Thymus (tissue), 11 donors: Measurements from ENCODE around the gene PDGFC. TPM values are rescaled to one million over a fixed set of nuclear protein-coding genes. Genes with fewer than 3 reads are reported as not detected.

Source experiments
- DNase-seq, 9 donors: peaks; one replicate each; pipeline ENCODE4 v3.0.0-alpha.2; 2013; ENCODE audit warnings: low spot score in 9 of 9, low read depth in 6 of 9, missing footprints in 1 of 9
- H3K27ac ChIP-seq, 2 donors: one replicate each; pipeline ENCODE4 v1.5.1; 2013; ENCODE audit warnings: control low read depth in 1 of 2, low read depth in 1 of 2, low read length in 1 of 2, mild to moderate bottlenecking in 1 of 2, moderate library complexity in 1 of 2
- H3K27me3 ChIP-seq, 2 donors: one replicate each; pipeline ENCODE4 v1.5.1; 2013; ENCODE audit warnings: low read length in 1 of 2; ENCODE audit not compliant: control insufficient read depth in 2 of 2, insufficient read depth in 1 of 2
- H3K36me3 ChIP-seq, 2 donors: one replicate each; pipeline ENCODE4 v1.5.1; 2013; ENCODE audit warnings: low read length in 1 of 2, mild to moderate bottlenecking in 1 of 2, moderate library complexity in 1 of 2; ENCODE audit not compliant: control insufficient read depth in 2 of 2, insufficient read depth in 2 of 2
- H3K4me1 ChIP-seq, 2 donors: one replicate each; pipeline ENCODE4 v1.5.1; 2013; ENCODE audit warnings: low read length in 2 of 2; ENCODE audit not compliant: control insufficient read depth in 2 of 2, insufficient read depth in 2 of 2
- H3K4me3 ChIP-seq, 2 donors: one replicate each; pipeline ENCODE4 v1.5.1; 2013; ENCODE audit warnings: low read length in 2 of 2, control low read depth in 1 of 2, mild to moderate bottlenecking in 1 of 2
- H3K9me3 ChIP-seq, 2 donors: one replicate each; pipeline ENCODE4 v1.5.1; 2013; ENCODE audit warnings: low read length in 1 of 2, mild to moderate bottlenecking in 1 of 2; ENCODE audit not compliant: control insufficient read depth in 2 of 2, insufficient read depth in 1 of 2
- WGBS: extraction: QIAGEN DNeasy Blood & Tissue Kit; methylation state at CpG from one replicate; pipeline ENCODE4 v1.1.7; 2013; 5-methylcytosine and 5-hydroxymethylcytosine counted together
- polyA plus RNA-seq: library from polyadenylated mRNA; stranded (reverse); fragments of 200-250 nt; gene quantifications from one replicate; pipeline ENCODE4 v1.2.3, GENCODE V29; 2013
- total RNA-seq: library from RNA; stranded (reverse); fragments of 120-200 nt; gene quantifications from one replicate; pipeline ENCODE4 v1.2.4, GENCODE V29; 2013
- donor health status: healthy.

Gene PDGFC
- total and polyA plus RNA-seq, 2 donors: 11.0 to 13.1 TPM

DNA sequence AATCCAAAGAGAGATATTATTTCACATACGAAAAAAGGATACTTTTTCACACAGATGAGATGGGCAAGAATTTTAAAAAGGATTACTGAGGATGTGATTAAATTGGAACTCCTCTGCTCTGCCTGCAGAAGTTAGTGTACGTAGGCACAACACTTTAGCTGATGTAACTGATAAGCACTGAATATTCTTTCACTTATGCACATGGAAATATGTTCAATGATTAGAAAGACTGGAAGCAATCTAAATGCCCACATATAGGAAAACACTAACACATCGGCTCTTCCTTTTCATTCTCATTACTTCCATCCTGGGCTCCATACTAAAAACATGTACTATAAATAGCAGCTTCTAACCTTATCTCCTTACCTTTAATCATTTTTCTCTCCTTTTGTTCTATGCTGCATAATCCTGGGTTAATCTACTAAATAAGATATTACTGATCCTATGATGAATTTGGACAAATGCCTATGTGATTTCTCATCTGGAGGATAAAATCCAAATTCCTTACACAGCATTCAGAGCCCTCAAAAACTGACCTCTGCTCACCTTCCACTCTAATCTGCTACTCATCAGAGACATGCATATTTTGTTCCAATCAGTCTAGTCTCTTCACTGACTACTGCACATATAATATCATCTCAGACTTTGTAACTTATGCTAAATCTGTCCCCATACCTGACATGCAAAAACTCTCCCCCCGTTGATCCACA, 197.8 kb downstream of the PDGFC start:
- no peaks in the 10 kb centered on the region for H3K27me3 ChIP-seq
- no peak overlapping the region for H3K27ac ChIP-seq
- no peak for DNase-seq
- no peak overlapping the region for H3K4me3 ChIP-seq
- WGBS: 90% methylated on average over 4 of the region's 4 CpGs
- H3K36me3 ChIP-seq: no peaks in the 10 kb centered on the region
- H3K9me3 ChIP-seq: no peaks in the 10 kb centered on the region
- H3K4me1 ChIP-seq: no peaks in the 10 kb centered on the region

- Histone ChIP-seq H3K9me3 (no peaks in the 10 kb centered on the region), H3K36me3 (no peaks in the 10 kb centered on the region), H3K4me3 (no peak overlapping the region), H3K27me3 (no peaks in the 10 kb centered on the region), H3K27ac (peak overlapping the region in 1 of 2 donors; percentile 61), H3K4me1 (no peaks in the 10 kb centered on the region)
- DNase-seq: peak in 3 of 9 donors; percentile 1 to 23 (median 10)
- 87% methylated on average over 6 of the region's 6 CpGs for WGBS
Observed at GRCh38 chr4:156771171-156771837, 200.3 kb downstream of the PDGFC start.

DNA sequence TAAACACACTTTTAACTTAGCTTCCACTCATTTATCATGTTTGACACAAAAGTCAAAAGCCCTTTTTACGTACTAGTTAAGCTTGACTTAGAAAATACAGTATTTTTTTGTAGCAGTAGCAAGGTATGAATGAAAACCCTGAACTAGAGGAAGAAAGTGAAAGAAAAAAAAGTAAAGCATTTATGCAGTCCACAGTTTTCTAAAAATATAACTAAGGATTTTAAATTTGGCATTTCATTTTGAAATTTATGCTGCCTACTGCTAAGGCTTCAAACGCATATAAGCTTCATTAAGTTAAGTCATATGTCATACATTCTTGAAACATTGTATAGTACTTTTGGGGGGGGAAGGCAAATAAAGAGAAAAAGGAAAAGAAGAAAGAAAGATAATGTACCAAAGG, 201.5 kb downstream of the PDGFC start:
- DNase-seq: no peak
- Histone ChIP-seq H3K27ac (no peak overlapping the region), H3K36me3 (no peaks in the 10 kb centered on the region), H3K4me1 (no peaks in the 10 kb centered on the region), H3K4me3 (no peak overlapping the region), H3K9me3 (no peaks in the 10 kb centered on the region), H3K27me3 (no peaks in the 10 kb centered on the region)
- 77% methylated on average over 2 of the region's 2 CpGs for WGBS

- Histone ChIP-seq H3K36me3 (no peaks in the 10 kb centered on the region), H3K27ac (no peak overlapping the region), H3K4me1 (no peaks in the 10 kb centered on the region), H3K9me3 (no peaks in the 10 kb centered on the region), H3K27me3 (no peaks in the 10 kb centered on the region), H3K4me3 (no peak overlapping the region)
- WGBS: 92% methylated on average over 5 of the region's 5 CpGs
- no peak for DNase-seq
Observed at GRCh38 chr4:156767911-156768415, 203.6 kb downstream of the PDGFC start.

DNA sequence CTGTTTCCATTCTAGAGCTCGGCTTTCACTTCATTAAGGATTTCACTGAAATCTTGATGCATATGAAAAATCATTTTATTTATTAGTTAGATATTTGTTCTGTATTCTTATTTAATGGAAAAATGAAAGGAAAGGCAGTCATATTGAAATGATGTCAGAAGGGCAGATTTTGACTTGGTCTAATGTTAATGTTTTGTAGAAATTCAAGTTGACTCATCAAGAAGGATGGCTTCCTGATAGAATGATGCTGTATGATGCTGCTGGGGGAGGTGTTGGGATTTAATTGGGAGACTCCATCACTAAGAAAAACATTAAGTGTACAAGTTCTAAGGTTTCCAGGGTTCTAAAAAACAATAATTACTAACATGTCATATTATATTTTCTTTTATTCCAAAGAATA, 204.8 kb downstream of the PDGFC start:
- Histone ChIP-seq H3K27me3 (no peaks in the 10 kb centered on the region), H3K27ac (no peak overlapping the region), H3K4me3 (no peak overlapping the region), H3K4me1 (no peaks in the 10 kb centered on the region), H3K9me3 (no peaks in the 10 kb centered on the region), H3K36me3 (no peaks in the 10 kb centered on the region)
- DNase-seq: no peak
- 93% methylated on average over 1 of the region's 1 CpG for WGBS

DNA sequence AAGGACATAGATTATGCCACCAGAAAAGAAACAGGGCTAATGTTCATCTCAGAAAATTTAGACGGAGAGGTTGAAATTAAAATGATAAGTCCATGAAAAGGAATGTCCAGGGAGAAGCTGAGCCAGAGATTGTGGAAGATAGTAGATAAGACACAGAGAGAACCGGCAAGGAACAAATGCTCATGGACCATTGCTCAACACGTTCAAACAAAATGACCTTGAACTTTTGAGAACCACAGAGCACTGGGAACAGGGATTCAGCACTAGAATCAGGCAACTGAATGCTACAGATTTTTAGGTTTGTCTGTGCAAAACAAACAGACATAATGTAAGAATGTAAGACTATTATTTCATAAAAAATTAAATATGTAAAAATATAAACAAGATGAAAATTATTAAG, 206.3 kb downstream of the PDGFC start:
- no peak for DNase-seq
- Histone ChIP-seq H3K36me3 (no peaks in the 10 kb centered on the region), H3K9me3 (no peaks in the 10 kb centered on the region), H3K27ac (no peak overlapping the region), H3K4me3 (no peak overlapping the region), H3K4me1 (no peaks in the 10 kb centered on the region), H3K27me3 (no peaks in the 10 kb centered on the region)
- 95% methylated on average over 3 of the region's 3 CpGs for WGBS

- WGBS: 92% methylated on average over 2 of the region's 2 CpGs
- Histone ChIP-seq H3K27me3 (no peaks in the 10 kb centered on the region), H3K4me3 (no peak overlapping the region), H3K27ac (no peak overlapping the region), H3K36me3 (no peaks in the 10 kb centered on the region), H3K9me3 (no peaks in the 10 kb centered on the region), H3K4me1 (no peaks in the 10 kb centered on the region)
- no peak for DNase-seq
Observed at GRCh38 chr4:156764846-156765245, 206.8 kb downstream of the PDGFC start.

DNA sequence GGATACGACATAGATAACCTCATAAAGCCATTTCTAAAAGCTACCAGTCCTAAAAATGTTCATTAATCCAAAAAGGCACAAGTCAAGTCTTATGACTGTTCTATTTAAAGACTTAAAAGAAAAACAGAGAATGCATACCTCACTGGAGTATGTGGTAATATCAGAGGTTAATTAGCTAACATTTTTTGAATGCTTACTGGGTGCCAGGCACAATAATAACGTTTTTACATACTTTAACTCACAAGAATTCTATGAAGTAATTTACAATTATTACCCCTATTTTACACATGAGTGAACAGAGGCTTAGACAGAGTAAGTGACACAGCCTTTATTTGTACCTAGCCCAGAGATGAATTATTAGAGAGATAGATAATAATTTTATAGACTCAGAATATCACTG, 207.5 kb downstream of the PDGFC start:
- no peak overlapping the region for H3K27ac ChIP-seq
- WGBS: 80% methylated on average over 2 of the region's 2 CpGs

DNA sequence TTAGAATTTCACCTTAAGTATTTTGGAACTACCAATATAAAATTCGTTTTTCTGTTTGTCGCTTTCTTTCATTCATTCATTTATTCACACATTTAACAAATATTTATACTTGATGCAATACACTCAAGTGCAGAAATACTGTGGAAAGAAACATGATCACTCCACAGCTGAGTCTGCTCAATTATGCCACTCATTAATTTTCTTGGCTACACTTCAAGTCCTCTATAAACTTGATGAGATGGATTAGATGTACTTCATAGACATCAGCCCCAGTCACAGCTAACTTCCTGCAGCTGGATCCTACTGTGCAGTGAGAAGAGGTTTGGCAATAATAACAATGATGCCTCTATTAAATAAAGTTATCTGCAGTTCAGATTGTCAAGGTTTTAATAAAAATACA, 208.1 kb downstream of the PDGFC start:
- no peak overlapping the region for H3K27ac ChIP-seq

More for the DNA sequence above, 207.5 kb downstream of the PDGFC start:
- H3K9me3 ChIP-seq: no peaks in the 10 kb centered on the region
- no peaks in the 10 kb centered on the region for H3K27me3 ChIP-seq
- no peak overlapping the region for H3K4me3 ChIP-seq
- no peak for DNase-seq
- no peaks in the 10 kb centered on the region for H3K36me3 ChIP-seq
- H3K4me1 ChIP-seq: no peaks in the 10 kb centered on the region

More for the DNA sequence above, 208.1 kb downstream of the PDGFC start:
- H3K4me3 ChIP-seq: no peak overlapping the region
- no peaks in the 10 kb centered on the region for H3K9me3 ChIP-seq
- DNase-seq: no peak
- H3K4me1 ChIP-seq: no peaks in the 10 kb centered on the region
- H3K36me3 ChIP-seq: no peaks in the 10 kb centered on the region
- 91% methylated on average over 2 of the region's 2 CpGs for WGBS
- H3K27me3 ChIP-seq: no peaks in the 10 kb centered on the region
